SU-DHL-6 (cell line): ENCODE measurements around the gene TBX3.

Source experiments
- H2AFZ ChIP-seq: fragments of 200-600 bp; sonication (generic); 2 replicates; pipeline ENCODE4 v1.6.1; 2014; ENCODE audit warnings: low read depth, mild to moderate bottlenecking, moderate library complexity, mixed read lengths, antibody characterized with exemption, low read length; ENCODE audit not compliant: severe bottlenecking
- H3F3A ChIP-seq: fragments of 200-600 bp; shearing (Covaris generic); 2 replicates; pipeline ENCODE4 v1.6.0; 2016; ENCODE audit warnings: antibody characterized with exemption, mild to moderate bottlenecking; ENCODE audit not compliant: insufficient read depth
- H3K27ac ChIP-seq: fragments of 200-600 bp; sonication (generic); 2 replicates; pipeline ENCODE4 v1.5.1; 2016; ENCODE audit warnings: low read depth, mild to moderate bottlenecking, low read length, moderate library complexity, mixed read lengths
- H3K27me3 ChIP-seq: fragments of 200-600 bp; sonication (generic), shearing (Covaris generic); 2 replicates; pipeline ENCODE4 v1.6.0; 2014; ENCODE audit warnings: mild to moderate bottlenecking, low read length
- H3K36me3 ChIP-seq: fragments of 200-600 bp; sonication (generic); 2 replicates; pipeline ENCODE4 v1.6.1; 2014; ENCODE audit warnings: mild to moderate bottlenecking, low read length, mixed read lengths
- H3K4me2 ChIP-seq: fragments of 300-600, 200-600 bp; shearing (Covaris generic), sonication (generic); 2 replicates; pipeline ENCODE4 v1.6.0; 2014; ENCODE audit warnings: low read length, low read depth, mild to moderate bottlenecking; ENCODE audit not compliant: poor library complexity, severe bottlenecking
- H3K4me3 ChIP-seq: fragments of 200-600 bp; sonication (generic); 2 replicates; pipeline ENCODE4 v1.5.1; 2014; ENCODE audit warnings: antibody characterized with exemption, low read length, mild to moderate bottlenecking, mixed read lengths; ENCODE audit not compliant: insufficient read depth, poor library complexity, severe bottlenecking
- H3K79me2 ChIP-seq: fragments of 200-600 bp; sonication (generic); 2 replicates; pipeline ENCODE4 v1.6.1; 2014; ENCODE audit warnings: mild to moderate bottlenecking, low read length, moderate library complexity; ENCODE audit not compliant: insufficient read depth
- H3K9ac ChIP-seq: fragments of 200-600 bp; sonication (generic); 2 replicates; pipeline ENCODE4 v1.7.0; 2014; ENCODE audit warnings: mild to moderate bottlenecking, low read length
- H3K9me2 ChIP-seq: fragments of 200-600 bp; sonication (generic); replicated peaks from 2 replicates; pipeline ENCODE4 v1.6.1; 2014; ENCODE audit warnings: low read length; ENCODE audit not compliant: insufficient read depth
- H3K9me3 ChIP-seq: fragments of 200-600 bp; sonication (generic); 2 replicates; pipeline ENCODE4 v1.6.1; 2014; ENCODE audit warnings: low read length, mixed read lengths; ENCODE audit not compliant: insufficient read depth
- H4K20me1 ChIP-seq: fragments of 200-600 bp; sonication (generic); 2 replicates; pipeline ENCODE4 v1.6.1; 2014; ENCODE audit warnings: low read depth, mild to moderate bottlenecking, antibody characterized with exemption, low read length, moderate library complexity, mixed read lengths
- EZH2phosphoT487 ChIP-seq: fragments of 200-600 bp; sonication (generic), shearing (Covaris generic); conservative IDR thresholded peaks from 2 replicates; pipeline ENCODE4 v1.6.1; 2018; ENCODE audit warnings: mild to moderate bottlenecking, antibody characterized with exemption, low read length, moderate library complexity, mixed read lengths
- TF ChIP-seq, protein P1 (sequence below): fragments of 200-600 bp; sonication (generic); IDR thresholded peaks from one replicate; pipeline ENCODE4 v1.5.1; 2017; ENCODE audit warnings: antibody characterized with exemption, mild to moderate bottlenecking, low read length, moderate library complexity; ENCODE audit not compliant: insufficient read depth, poor library complexity, severe bottlenecking

Gene TBX3

DNA sequence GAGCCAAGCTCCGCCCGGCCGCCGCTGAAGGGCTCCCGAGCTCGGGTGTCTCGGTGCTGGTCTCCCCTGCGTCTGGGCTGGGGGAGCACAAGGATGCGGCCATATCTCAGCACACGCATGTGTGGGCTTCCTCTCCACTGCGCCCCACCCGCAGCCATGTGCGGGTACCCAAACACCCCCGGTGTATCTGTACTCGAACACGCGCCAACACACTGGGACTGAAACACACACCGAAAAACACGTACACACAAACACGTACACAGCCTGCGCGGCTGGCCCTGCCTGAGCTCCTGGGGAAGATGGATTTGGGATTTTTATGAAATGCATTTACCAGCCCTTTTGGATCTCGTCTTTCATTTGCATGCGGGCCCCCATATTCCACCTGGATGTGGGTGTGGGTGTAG is 897 bp upstream of the TBX3 start:
- no peak for TF ChIP-seq EZH2phosphoT487
- TF ChIP-seq, protein P1, sequence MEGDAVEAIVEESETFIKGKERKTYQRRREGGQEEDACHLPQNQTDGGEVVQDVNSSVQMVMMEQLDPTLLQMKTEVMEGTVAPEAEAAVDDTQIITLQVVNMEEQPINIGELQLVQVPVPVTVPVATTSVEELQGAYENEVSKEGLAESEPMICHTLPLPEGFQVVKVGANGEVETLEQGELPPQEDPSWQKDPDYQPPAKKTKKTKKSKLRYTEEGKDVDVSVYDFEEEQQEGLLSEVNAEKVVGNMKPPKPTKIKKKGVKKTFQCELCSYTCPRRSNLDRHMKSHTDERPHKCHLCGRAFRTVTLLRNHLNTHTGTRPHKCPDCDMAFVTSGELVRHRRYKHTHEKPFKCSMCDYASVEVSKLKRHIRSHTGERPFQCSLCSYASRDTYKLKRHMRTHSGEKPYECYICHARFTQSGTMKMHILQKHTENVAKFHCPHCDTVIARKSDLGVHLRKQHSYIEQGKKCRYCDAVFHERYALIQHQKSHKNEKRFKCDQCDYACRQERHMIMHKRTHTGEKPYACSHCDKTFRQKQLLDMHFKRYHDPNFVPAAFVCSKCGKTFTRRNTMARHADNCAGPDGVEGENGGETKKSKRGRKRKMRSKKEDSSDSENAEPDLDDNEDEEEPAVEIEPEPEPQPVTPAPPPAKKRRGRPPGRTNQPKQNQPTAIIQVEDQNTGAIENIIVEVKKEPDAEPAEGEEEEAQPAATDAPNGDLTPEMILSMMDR: no peak
- no peaks in the 10 kb centered on the region for H3K9me3 ChIP-seq
- H3K9ac ChIP-seq: no peak overlapping the region
- H3K4me2 ChIP-seq: no peak overlapping the region
- H3K4me3 ChIP-seq: no peak overlapping the region
- no peaks in the 10 kb centered on the region for H3K9me2 ChIP-seq
- no peaks in the 10 kb centered on the region for H3K36me3 ChIP-seq
- H4K20me1 ChIP-seq: no peaks in the 10 kb centered on the region
- H3K79me2 ChIP-seq: no peaks in the 10 kb centered on the region
- no peak overlapping the region for H3K27ac ChIP-seq
- peaks cover 3% of the 10 kb centered on the region; the same call in 1 of the 2 replicates for H3K27me3 ChIP-seq
- no peak overlapping the region for H2AFZ ChIP-seq
- H3F3A ChIP-seq: no peaks in the 10 kb centered on the region

DNA sequence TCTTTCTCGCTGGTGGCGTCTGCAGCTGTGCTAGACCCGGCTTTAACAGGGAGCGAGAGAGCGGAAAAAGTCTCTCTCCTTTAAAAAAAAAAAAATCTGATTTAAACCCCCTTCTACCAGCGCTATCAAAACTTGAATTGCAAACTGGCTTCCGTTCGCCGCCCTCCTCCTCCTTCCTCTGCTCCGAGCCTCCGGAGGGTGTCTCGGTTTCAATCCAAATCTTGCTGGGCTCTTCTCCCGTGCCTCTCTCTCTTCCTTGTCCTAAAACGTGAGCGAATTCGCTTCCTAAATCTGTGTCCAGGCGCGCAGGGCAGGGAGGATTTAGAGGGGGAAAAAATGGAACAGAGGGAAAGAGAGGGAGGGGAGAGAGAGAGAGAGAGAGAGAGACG is 272 bp downstream of the TBX3 start:
- Histone ChIP-seq H3K9me3 (no peaks in the 10 kb centered on the region), H3K9ac (no peak overlapping the region), H3K4me3 (no peak overlapping the region), H3K27ac (no peak overlapping the region), H3F3A (no peaks in the 10 kb centered on the region), H3K27me3 (peaks cover 3% of the 10 kb centered on the region; the same call in 1 of the 2 replicates), H2AFZ (no peak overlapping the region), H3K4me2 (no peak overlapping the region), H3K9me2 (no peaks in the 10 kb centered on the region), H4K20me1 (no peaks in the 10 kb centered on the region), H3K36me3 (no peaks in the 10 kb centered on the region), H3K79me2 (no peaks in the 10 kb centered on the region)
- TF ChIP-seq EZH2phosphoT487: no peak
- TF ChIP-seq, protein P1: no peak

DNA sequence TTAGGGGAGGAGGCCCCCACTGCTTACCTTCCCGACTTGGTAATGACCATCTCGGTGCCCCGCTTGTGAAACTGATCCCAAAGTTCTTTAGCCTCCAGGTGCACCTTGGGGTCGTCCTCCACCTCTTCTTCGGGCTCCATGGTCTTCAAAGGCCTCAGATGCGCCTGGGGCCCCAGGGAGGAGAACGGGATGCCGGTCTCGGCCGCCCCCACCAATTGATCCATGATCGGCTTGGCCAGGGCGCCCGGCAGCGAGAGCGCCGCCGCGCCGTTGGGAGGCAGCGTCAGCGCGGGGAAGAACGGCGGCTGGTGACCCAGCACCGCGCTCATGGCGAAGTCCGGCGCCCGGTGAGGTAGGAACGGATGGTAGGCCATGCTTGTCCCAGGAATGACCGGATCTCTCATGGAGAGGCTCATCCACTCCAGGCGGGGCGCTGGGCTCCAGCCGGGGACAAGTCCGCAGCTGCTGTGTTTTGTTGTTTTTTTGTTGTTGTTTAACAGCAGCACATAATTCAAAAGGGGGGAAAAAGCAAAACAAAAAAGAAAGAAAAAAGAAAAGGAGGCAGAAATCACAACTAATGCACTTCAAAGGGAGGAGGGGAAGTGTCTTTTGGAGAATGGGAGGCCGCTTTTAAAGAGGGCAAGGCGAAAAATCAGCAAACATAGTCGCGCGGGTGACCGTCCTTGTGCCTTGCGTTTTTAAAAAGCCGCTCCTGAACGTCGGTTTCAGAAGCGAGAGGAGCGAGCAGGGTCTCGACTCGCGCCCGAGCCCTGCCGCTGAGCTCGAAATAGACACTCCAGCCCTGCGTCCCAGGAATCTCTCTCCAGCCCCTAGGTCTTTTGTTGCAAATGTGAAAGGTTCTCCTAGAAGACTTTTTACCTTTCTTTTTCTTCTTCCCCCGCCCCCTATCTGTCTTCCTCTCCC is 928 bp downstream of the TBX3 start:
- no peak overlapping the region for H2AFZ ChIP-seq
- no peaks in the 10 kb centered on the region for H3K79me2 ChIP-seq
- H3K36me3 ChIP-seq: no peaks in the 10 kb centered on the region
- H3K9me3 ChIP-seq: no peaks in the 10 kb centered on the region
- H4K20me1 ChIP-seq: no peaks in the 10 kb centered on the region
- H3K4me3 ChIP-seq: no peak overlapping the region
- H3K9me2 ChIP-seq: no peaks in the 10 kb centered on the region
- H3K4me2 ChIP-seq: no peak overlapping the region
- H3K27me3 ChIP-seq: peaks cover 3% of the 10 kb centered on the region; the same call in 1 of the 2 replicates
- H3F3A ChIP-seq: no peaks in the 10 kb centered on the region
- no peak overlapping the region for H3K9ac ChIP-seq
- H3K27ac ChIP-seq: no peak overlapping the region
- no peak for TF ChIP-seq EZH2phosphoT487
- TF ChIP-seq, protein P1: no peak
